NCI-H446 treated with DMSO at 0.1 percent for 48 hours (cell line): ENCODE measurements around the gene NANOS2.

ENCODE experiments used
- DNase-seq: peaks from one replicate; lab custom pipeline; 2025; lab: John Stamatoyannopoulos, UW

NANOS2 gene

GRCh38 chr19:45895519-45895972 is 19.0 kb downstream of the NANOS2 start:
- no peak for DNase-seq

- no peak for DNase-seq
These were observed 23.7 kb downstream of the NANOS2 start for GRCh38 chr19:45890877-45891276.

GRCh38 chr19:45889210-45889885 is 25.2 kb downstream of the NANOS2 start:
- no peak for DNase-seq

- DNase-seq: no peak
These were observed 27.3 kb downstream of the NANOS2 start for GRCh38 chr19:45887200-45887710.

- DNase-seq: peak; percentile 90
These were observed 28.0 kb downstream of the NANOS2 start for GRCh38 chr19:45886427-45887199.

- peak; percentile 86 for DNase-seq
These were observed 28.8 kb downstream of the NANOS2 start, which contains the start of gene IRF2BP1 for GRCh38 chr19:45885556-45886426. IRF2BP1 (minus strand) TSS chr19:45886141; CDS start chr19:45885774, 367 bp downstream.

GRCh38 chr19:45884682-45885555 is 29.7 kb downstream of the NANOS2 start:
- peak; percentile 22 for DNase-seq

GRCh38 chr19:45883881-45884681 is 30.5 kb downstream of the NANOS2 start:
- no peak for DNase-seq

- DNase-seq: no peak
These were observed 31.0 kb downstream of the NANOS2 start for GRCh38 chr19:45883586-45883880.

- DNase-seq: peak; percentile 23
These were observed 31.7 kb downstream of the NANOS2 start for GRCh38 chr19:45882652-45883585.

GRCh38 chr19:45881909-45882528 is 32.6 kb downstream of the NANOS2 start:
- DNase-seq: no peak

- no peak for DNase-seq
These were observed 33.3 kb downstream of the NANOS2 start for GRCh38 chr19:45881082-45881908.

- no peak for DNase-seq
These were observed 34.6 kb downstream of the NANOS2 start for GRCh38 chr19:45879971-45880370.

- no peak for DNase-seq
These were observed 35.5 kb downstream of the NANOS2 start for GRCh38 chr19:45879055-45879454.

- DNase-seq: no peak
These were observed 36.4 kb downstream of the NANOS2 start for GRCh38 chr19:45878043-45878794.

- DNase-seq: no peak
These were observed 38.0 kb downstream of the NANOS2 start for GRCh38 chr19:45876411-45877197.

- no peak for DNase-seq
These were observed 38.5 kb downstream of the NANOS2 start for GRCh38 chr19:45876161-45876410.
